ENCODE results near the gene ZBTB4.

Gene ZBTB4

DNA sequence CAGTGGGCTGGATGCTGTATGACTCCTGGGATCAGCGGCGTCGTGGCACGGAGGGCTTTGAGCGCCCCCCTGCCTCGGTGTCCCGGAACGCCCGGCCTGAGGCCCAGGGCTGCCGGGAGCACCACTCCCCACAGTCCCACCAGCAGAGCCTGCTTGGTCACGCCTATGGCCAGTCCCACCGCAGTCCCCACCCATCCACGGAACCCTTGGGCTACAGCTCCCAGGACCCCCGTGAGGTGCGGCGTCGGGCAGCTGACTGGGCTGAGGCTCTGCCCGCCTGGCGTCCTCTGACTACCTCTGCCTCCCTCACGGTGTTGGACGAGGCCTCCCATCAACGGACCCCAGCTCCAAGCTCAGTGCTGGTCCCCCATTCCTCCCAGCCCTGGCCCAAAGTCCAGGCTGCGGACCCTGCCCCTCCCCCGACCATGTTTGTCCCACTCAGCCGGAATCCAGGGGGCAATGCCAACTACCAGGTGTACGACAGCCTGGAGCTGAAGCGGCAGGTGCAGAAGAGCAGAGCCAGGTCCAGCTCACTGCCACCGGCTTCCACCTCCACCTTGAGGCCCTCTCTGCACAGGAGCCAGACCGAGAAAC is 52.4 kb downstream of the ZBTB4 start:
- no peaks in the 10 kb centered on the region for H3K4me1 ChIP-seq (ENCODE audit: insufficient read depth, low read length, poor library complexity, severe bottlenecking)
- no peak for TF ChIP-seq CTCF (conservative IDR thresholded peaks at IDR 0.05; ENCODE audit: low read length)
- TF ChIP-seq EZH2phosphoT487 (IDR thresholded peaks at IDR 0.05; ENCODE audit: borderline replicate concordance): no peak

DNA sequence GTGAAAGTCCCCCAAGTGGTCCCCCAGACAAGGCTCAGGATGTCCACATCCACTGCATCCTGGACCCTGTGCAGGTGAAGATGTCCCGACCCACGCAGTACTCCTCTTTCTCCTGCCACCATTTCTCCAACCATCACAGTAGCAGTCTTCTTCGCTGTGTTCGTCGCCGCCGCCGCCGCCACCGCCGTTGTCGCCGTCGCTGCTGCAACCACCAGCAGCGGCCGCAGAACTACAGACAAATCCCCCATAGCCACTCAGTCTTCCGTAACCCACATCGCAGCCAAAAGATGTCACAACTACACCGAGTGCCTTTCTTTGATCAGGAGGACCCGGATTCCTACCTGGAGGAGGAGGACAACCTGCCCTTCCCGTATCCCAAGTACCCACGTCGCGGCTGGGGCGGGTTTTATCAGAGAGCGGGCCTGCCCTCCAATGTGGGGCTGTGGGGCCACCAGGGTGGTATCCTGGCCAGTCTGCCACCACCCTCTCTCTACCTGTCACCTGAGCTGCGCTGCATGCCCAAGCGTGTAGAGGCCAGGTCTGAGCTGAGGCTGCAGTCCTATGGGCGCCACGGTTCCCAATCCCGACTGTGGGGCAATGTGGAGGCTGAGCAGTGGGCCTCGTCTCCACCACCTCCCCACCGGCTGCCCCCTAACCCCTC is 53.1 kb downstream of the ZBTB4 start:
- Histone ChIP-seq H4K20me1 (ENCODE audit: insufficient read depth, low read length, poor library complexity, severe bottlenecking) (no peaks in the 10 kb centered on the region), H3K27me3 (ENCODE audit: insufficient read depth, low read length, poor library complexity, severe bottlenecking) (no peaks in the 10 kb centered on the region), H3K79me2 (ENCODE audit: insufficient read depth, low read length) (no peaks in the 10 kb centered on the region), H3K4me2 (ENCODE audit: low read depth, low read length, poor library complexity, severe bottlenecking) (no peak overlapping the region), H3K4me1 (ENCODE audit: insufficient read depth, low read length, poor library complexity, severe bottlenecking) (no peaks in the 10 kb centered on the region), H3K9ac (ENCODE audit: low read depth, low read length, poor library complexity, severe bottlenecking) (no peak overlapping the region), H3K9me2 (replicated peaks; ENCODE audit: low read depth, low read length) (no peaks in the 10 kb centered on the region), H2AFZ (ENCODE audit: low read length) (no peak overlapping the region), H3K36me3 (ENCODE audit: insufficient read depth, low read length) (no peaks in the 10 kb centered on the region), H3F3A (ENCODE audit: low read depth) (no peaks in the 10 kb centered on the region), H3K4me3 (ENCODE audit: low read length, poor library complexity, severe bottlenecking) (no peak overlapping the region), H3K9me3 (ENCODE audit: insufficient read depth, low read depth, low read length) (no peaks in the 10 kb centered on the region)
- TF ChIP-seq CTCF (conservative IDR thresholded peaks at IDR 0.05; ENCODE audit: low read length): no peak
- no peak for TF ChIP-seq EZH2phosphoT487 (IDR thresholded peaks at IDR 0.05; ENCODE audit: borderline replicate concordance)

More for the DNA sequence above, 52.4 kb downstream of the ZBTB4 start:
- Histone ChIP-seq H3K4me2 (ENCODE audit: low read depth, low read length, poor library complexity, severe bottlenecking) (no peak overlapping the region), H3K36me3 (ENCODE audit: insufficient read depth, low read length) (no peaks in the 10 kb centered on the region), H3K9me2 (replicated peaks; ENCODE audit: low read depth, low read length) (no peaks in the 10 kb centered on the region), H3K9ac (ENCODE audit: low read depth, low read length, poor library complexity, severe bottlenecking) (no peak overlapping the region), H4K20me1 (ENCODE audit: insufficient read depth, low read length, poor library complexity, severe bottlenecking) (no peaks in the 10 kb centered on the region), H3F3A (ENCODE audit: low read depth) (no peaks in the 10 kb centered on the region), H3K9me3 (ENCODE audit: insufficient read depth, low read depth, low read length) (no peaks in the 10 kb centered on the region), H3K4me3 (ENCODE audit: low read length, poor library complexity, severe bottlenecking) (no peak overlapping the region), H3K79me2 (ENCODE audit: insufficient read depth, low read length) (no peaks in the 10 kb centered on the region), H2AFZ (ENCODE audit: low read length) (no peak overlapping the region), H3K27me3 (ENCODE audit: insufficient read depth, low read length, poor library complexity, severe bottlenecking) (no peaks in the 10 kb centered on the region)

DNA sequence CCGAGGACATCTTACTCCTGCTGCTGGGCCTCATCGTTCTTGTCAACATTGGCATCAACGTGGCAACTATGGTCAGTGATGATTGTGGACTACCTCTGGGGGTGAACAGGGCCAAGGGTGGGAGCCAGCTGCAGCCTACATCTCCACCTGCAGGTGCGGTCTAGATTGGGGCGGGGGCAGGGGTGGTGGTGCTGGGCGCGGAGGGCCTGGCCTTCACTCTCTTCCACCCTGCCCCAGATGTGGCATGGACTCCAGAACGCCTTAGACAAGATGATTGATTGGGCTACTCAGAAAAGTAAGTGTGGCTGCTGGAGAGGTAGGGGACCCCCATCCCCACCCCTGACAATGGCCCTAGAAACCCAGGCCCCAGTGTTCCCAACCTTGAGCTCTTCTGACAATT is 53.7 kb downstream of the ZBTB4 start:
- Histone ChIP-seq H3K4me2 (ENCODE audit: low read depth, low read length, poor library complexity, severe bottlenecking) (no peak overlapping the region), H3K4me1 (ENCODE audit: insufficient read depth, low read length, poor library complexity, severe bottlenecking) (no peaks in the 10 kb centered on the region), H3K36me3 (ENCODE audit: insufficient read depth, low read length) (no peaks in the 10 kb centered on the region), H3K27me3 (ENCODE audit: insufficient read depth, low read length, poor library complexity, severe bottlenecking) (no peaks in the 10 kb centered on the region), H3K9ac (ENCODE audit: low read depth, low read length, poor library complexity, severe bottlenecking) (no peak overlapping the region), H4K20me1 (ENCODE audit: insufficient read depth, low read length, poor library complexity, severe bottlenecking) (no peaks in the 10 kb centered on the region), H3K4me3 (ENCODE audit: low read length, poor library complexity, severe bottlenecking) (no peak overlapping the region), H3K9me2 (replicated peaks; ENCODE audit: low read depth, low read length) (no peaks in the 10 kb centered on the region), H3K9me3 (ENCODE audit: insufficient read depth, low read depth, low read length) (no peaks in the 10 kb centered on the region), H3K79me2 (ENCODE audit: insufficient read depth, low read length) (no peaks in the 10 kb centered on the region), H2AFZ (ENCODE audit: low read length) (no peak overlapping the region), H3F3A (ENCODE audit: low read depth) (no peaks in the 10 kb centered on the region)
- TF ChIP-seq EZH2phosphoT487 (IDR thresholded peaks at IDR 0.05; ENCODE audit: borderline replicate concordance): no peak
- TF ChIP-seq CTCF (conservative IDR thresholded peaks at IDR 0.05; ENCODE audit: low read length): no peak
